GM04504 (cell line): Measurements from ENCODE around the gene KRTAP19-5.
"Not testable (repeated sequence)": the region's sequence is repeated elsewhere in the genome, so short reads cannot be mapped to it uniquely, and the experiment has no call there.

ENCODE experiments used
- DNase-seq: peaks from one replicate; pipeline ENCODE4 v3.0.0-alpha.2; 2012; ENCODE audit warnings: low read depth

Gene KRTAP19-5

GRCh38 chr21:30502041-30502440, at the start of gene KRTAP19-5:
TSS of gene KRTAP19-5 (minus strand) at chr21:30502141. CDS start at chr21:30502090, 51 bp downstream.
- no peak for DNase-seq

DNA sequence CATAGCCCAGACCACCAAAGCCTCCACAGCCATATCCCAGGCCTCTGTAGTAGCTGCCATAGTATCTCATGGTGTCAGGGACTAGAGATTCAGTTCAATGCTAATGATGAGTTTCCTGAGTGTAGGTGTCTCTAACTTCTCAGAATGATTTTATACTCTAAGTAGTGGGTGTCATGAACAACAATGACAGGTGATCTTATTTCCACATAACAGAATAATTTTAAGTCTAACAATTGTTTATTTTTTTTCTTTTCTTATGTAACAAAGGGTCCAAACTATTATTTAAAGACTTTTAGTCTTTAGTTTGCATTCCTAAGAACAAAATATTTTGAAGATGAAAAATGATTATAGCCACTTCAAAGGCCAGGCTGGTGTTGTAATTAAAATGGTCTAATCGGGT, 39.8 kb upstream of the KRTAP19-5 start, which contains the start of gene KRTAP19-6:
KRTAP19-6 (minus strand) TSS at position 101 of the 400 bp plus-strand sequence; CDS start at position 70, 31 bp downstream.
- DNase-seq, result no peak

GRCh38 chr21:30518876-30519275, 16.9 kb upstream of the KRTAP19-5 start:
- no peak for DNase-seq

GRCh38 chr21:30515681-30516080, 13.7 kb upstream of the KRTAP19-5 start:
- DNase-seq, result no peak

- DNase-seq, result not testable (repeated sequence)
Observed at GRCh38 chr21:30505621-30506205, 3.8 kb upstream of the KRTAP19-5 start.

DNA sequence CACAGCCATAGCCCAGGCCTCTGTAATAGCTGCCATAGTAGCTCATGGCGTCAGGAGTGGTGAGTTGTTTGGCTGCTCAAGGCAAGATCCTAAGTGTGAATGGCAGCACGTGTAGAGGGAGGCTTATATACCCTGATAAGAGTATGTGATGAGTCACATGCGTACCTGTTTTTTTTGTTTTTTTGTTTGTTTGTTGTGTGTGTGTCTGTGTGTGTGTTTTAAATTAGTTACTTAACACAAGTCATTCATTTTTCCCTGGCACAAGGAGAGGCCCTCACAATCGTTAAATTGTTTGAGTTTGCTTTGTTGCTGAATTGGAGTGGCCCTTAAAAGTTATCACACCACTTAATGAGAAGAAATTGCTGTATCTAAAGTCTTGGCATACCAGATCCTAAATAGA, 4.9 kb downstream of the KRTAP19-5 start, which contains the start of gene KRTAP19-4:
KRTAP19-4 (minus strand) TSS at position 101 of the 400 bp plus-strand sequence; CDS start at position 46, 55 bp downstream.
- DNase-seq, result no peak

DNA sequence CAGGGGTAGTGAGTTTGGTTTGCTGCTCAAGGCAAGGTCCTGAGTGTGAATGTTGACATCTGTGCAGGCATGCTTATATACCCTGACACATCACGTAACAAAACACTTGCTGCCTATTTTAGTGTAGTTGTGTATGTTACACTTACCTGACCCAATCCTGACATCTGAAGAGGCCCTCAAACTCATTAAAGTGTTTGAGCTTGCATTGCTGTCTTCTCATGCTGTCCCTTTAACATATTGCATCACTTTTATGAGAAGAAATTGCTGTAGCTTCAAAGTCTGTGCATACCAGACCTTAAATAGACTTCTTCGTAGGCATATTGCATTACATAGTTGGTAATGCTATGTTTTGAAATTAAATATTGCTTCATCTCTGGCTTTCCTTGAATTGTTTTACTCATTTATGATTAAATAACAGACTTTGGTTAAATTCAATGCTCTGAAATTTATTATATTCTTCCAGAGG, 9.9 kb downstream of the KRTAP19-5 start, which contains the start of gene KRTAP19-3:
KRTAP19-3 (minus strand) TSS at position 51 of the 466 bp plus-strand sequence. CDS start 56 bp downstream, outside the sequence.
- DNase-seq, result no peak

- no peak for DNase-seq
Observed at GRCh38 chr21:30487336-30487735, 14.6 kb downstream of the KRTAP19-5 start, which contains the start of gene KRTAP19-2. TSS of gene KRTAP19-2 (minus strand) at chr21:30487436. CDS start at chr21:30487348, 88 bp downstream.

DNA sequence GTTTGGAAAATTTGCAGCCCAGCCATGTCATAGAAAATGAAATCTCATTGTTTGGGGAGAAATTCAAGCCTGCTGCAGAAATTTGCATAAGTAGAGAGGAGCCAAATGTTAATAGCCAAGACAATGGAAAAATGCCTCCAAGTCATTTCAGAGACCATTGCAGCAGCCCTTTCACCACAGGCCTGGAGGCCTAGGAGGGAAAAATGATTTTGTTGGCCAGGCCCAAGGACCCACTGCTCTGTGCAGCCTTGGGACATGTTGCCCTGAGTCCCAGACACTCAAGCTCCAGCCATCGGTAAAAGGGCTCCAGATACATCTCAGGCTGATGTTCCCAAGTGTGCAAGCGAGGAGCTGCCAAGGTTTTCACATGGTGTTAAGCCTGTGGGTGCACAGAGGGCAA, 15.8 kb downstream of the KRTAP19-5 start:
- DNase-seq, result no peak

- DNase-seq, result no peak
Observed at GRCh38 chr21:30482130-30482529, 19.8 kb downstream of the KRTAP19-5 start.

GRCh38 chr21:30480145-30480544, 21.8 kb downstream of the KRTAP19-5 start, which contains the start of gene KRTAP19-1:
TSS of gene KRTAP19-1 (minus strand) at chr21:30480367. CDS start at chr21:30480317, 50 bp downstream.
- DNase-seq, result no peak

DNA sequence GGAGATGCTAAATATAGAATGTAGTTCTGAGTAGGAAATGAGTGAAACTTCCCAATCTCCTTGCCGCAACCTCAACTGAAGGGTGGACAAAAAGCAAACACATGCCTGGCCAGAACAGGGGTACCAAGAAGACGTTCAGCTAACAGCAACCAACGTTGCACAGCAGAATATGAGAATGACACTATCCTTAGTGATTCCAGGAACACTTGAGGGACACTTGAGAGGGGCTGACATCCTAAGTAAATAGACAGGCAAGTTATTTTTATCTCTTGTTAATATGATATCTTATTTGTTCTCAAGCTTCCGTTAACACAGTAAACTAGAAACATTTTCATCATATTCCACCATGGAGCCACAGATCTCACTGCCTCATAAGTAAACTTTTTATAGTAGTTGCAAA, 22.7 kb downstream of the KRTAP19-5 start:
- no peak for DNase-seq

GRCh38 chr21:30478004-30478403, 23.9 kb downstream of the KRTAP19-5 start:
- DNase-seq, result no peak

- no peak for DNase-seq
Observed at GRCh38 chr21:30468900-30469714, 32.8 kb downstream of the KRTAP19-5 start.

GRCh38 chr21:30463713-30464112, 38.2 kb downstream of the KRTAP19-5 start:
- no peak for DNase-seq
